GM18508 (cell line): Measurements from ENCODE around the gene PGGHG.
"Not testable (repeated sequence)": the region's sequence is repeated elsewhere in the genome, so short reads cannot be mapped to it uniquely, and the experiment has no call there.

Source experiments
- ATAC-seq: cut with Tn5 transposase; IDR thresholded peaks from one replicate; pipeline ENCODE4 v1.9.1; 2021; ENCODE audit warnings: moderate number of reproducible peaks; ENCODE audit not compliant: insufficient read depth, unreplicated experiment

Gene PGGHG

DNA sequence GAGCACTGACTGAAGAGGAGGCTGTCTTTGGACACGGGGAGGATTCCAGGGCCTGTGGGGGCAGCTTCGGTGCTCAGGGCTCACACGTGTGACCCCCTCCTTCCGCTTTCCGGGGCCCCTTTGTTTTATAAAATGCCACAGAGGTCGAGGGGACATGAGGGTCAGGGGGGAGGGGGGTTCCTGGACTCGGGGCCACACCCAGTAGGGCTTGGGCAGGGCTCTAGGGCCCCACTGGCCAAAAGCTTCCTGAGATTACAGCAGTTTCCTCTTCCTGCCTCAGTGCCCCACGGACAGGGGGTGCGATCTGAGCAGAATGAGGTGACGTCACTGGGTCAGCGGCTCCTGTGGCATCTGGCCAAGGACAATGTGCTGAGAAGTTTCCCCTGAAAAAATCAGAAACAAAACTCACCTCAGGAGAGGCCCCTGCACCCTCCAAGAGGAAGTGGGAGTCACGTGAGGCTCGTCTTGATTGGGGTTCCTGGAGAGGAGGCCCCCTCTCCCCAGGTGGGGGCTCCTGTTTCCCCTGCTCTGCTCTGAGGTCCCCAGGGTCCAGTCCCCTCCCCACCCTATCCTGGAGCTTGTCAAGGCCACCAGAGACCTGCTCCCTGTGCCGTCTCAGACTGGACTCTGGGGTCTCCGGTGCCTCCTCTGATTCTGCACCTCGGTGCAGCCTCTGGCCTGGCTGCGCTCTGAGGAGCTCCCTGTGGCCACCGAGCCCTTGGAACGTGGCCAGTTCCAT, 38.1 kb downstream of the PGGHG start:
- no peak for ATAC-seq

DNA sequence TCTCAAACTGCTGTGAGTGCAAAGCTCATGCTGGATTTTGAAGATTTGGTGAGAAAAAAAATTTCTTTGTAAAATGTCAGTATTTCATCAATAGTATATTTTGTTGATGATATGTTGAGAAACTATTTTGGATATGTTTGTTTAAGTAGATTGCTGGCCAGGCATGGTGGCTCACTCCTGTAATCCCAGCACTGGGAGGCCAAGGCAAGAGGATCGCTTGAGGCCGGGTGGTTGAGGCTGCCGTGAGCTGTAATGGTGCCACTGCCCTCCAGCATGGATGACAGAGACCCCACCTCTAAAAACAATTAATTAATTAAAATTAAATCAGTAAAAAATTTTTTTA, 38.6 kb downstream of the PGGHG start:
- ATAC-seq, result no peak

DNA sequence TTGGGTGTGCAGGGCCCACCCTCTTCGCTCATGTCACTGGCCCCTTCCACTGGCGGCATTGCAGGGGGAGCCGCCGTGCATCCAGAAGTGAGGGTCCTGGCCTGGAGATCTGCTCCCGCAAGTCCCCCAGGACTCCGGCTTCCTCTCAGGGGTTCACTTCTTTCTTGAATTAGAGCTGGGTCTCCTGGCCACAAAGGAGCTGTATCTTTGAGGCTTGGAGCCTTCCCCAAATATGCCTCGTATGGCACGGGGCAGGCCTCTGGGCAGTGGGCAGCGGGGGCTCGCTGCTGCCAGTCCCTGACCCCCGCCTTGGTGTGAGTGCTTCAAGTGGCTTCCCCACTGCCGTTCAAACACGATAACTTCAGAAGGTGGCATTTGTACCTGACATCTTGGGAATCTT, 39.1 kb downstream of the PGGHG start:
- ATAC-seq, result no peak

DNA sequence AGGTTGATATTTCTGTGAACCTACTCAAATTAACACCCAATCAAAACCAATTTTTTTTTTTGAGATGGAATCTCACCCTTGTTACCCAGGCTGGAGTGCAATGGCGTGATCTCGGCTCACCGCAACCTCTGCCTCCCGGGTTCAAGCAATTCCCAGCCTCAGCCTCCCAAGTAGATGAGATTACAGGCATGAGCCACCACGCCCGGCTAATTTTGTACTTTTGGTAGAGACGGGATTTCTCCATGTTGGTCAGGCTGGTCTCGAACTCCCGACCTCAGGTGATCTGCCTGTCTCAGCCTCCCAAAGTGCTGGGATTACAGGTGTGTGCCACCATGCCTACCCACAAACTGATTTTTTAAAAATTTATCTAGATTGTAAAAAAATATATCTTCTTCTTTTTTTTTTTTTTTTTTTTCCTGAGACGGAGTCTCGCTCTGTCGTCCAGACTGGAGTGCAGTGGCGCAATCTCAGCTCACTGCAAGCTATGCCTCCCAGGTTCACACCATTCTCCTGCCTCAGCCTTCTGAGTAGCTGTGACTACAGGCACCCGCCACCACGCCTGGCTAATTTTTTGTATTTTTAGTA, 39.7 kb downstream of the PGGHG start:
- ATAC-seq, result not testable (repeated sequence)

DNA sequence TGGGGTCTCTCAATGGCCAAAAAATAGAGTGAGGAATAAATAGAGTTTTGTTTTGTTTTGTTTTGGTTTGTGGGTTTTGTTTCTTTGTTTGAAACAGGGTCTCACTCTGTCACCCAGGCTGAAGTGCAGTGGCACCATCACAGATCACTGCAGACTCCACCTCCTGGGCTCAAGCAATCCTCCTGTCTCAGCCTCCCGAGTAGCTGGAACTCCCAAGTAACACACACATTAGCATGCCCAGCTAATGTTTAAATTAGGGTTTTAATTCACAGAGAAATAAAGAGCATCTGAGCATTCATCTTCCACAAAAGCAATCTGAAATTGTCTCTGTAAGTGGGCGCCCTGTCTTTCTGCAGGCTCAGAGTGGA, 40.9 kb downstream of the PGGHG start:
- no peak for ATAC-seq

DNA sequence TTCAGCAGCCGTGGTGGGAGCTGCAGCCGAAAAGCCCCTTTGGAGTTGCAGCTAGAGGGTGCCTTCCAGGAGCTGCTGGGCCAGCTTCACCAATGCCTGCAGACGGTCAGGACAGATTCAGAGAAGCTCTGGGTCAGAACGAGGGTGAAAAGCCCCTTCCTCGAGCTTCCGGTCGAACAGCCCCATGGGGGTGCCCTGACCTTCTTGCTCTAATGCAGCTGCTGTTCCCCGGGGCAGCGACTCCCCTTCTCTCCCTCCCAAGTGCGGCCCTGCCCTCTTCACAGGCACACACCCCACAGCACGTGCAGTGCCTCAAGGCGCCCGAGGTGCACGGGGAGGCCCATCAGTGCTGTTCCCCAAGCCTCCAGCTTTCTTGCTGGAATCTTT, 41.4 kb downstream of the PGGHG start:
- no peak for ATAC-seq

DNA sequence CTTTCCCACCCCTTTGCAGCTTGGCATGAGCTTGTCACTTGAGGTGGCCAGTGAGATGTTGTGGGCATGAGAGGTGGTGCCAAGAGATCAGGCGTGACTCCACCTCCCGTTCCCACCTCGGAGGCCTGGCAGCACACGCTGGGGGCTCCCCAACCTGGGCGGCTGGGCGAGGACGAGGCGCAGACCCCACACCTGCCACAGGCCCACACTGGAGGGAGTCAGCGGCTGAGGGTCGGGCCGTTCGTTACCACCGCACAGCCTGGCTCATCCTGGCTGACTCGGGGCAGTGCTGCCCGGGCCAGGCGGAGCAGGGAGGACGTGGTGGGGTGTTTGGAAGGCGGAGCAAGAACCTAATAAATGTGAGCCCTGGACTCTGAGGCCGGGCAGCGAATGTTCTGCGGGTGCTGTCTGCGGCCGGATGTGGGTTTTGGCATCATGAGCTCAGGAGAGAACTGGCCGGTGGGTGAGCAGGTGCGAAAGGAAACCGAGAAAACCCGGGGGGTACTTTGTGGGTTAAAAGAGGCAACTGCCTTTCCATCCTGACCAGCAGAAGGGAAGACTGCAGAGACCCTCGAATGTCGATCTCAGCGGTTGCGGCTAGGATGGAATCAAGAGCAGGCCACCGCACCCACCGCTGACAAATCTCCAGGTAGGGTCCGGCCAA, 41.9 kb downstream of the PGGHG start:
- no peak for ATAC-seq

DNA sequence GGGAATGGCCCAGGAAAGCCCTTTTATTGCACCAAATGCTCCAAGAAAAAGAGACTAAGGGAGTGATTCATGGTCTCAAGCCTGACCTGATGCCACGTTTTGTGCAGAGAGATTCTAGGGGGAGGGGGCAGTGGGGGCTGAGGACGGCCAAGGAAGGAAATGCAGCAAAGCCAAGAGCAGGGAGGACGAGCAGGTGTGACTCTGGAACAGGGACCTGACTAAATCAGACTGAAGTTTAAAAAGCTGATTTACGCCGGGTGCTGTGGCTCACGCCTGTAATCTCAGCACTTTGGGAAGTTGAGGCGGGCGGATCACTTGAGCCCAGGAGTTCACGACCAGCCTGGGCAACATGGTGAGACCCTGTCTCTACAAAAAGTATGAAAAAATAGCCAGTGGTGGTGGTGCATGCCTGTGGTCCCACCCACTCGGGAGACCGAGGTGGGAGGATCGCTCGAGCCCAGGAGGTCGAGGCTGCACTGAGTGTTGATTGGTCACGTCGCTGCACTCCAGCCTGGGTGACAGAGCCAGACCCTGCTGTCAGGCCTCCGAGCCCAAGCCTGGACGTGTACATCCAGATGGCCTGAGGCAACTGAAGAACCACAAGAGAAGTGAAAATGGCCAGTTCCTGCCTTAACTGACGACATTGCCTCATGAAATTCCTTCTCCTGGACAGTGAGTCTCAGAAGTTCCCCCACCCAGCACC, 42.6 kb downstream of the PGGHG start:
- ATAC-seq, result no peak

DNA sequence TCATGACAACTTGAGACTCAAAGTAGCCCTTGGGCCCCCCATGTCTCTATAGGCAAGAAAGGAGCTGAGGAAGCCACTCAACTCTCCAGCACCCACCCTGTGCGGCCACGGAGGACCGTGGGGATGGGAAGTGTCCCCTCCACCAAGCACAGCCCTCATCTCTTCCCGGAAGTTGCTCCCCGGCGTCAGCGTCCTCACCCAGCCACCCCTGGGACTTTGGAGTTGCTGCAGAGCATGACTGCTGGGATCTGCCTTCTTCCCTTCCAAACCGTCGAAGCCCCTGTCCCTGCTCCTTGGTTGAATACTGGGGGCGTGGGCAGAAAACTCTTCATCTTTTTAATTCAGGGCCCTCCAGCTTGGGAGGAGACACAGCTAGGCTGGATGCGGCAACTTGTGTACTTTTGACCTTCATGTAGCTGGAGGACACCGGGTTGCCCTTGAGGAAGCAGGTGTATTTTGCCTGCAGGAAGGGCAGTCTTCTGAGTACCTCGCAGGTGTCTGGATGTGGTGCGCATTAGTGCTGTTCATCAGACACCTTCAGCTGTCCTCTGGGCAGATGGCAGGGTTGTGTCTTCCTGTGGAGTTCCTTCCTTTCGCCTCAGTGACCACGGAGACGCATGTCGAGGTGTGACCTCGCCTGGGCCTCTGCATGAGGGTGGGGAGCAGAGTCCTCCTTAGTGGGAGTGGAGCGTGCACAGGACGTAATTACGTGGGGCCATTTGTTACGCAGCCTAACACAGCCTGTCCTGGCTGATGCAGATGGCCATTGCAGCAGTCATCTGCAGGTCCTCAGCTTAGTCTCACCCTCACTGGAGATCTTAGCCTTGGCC, 43.9 kb downstream of the PGGHG start:
- ATAC-seq, result no peak

DNA sequence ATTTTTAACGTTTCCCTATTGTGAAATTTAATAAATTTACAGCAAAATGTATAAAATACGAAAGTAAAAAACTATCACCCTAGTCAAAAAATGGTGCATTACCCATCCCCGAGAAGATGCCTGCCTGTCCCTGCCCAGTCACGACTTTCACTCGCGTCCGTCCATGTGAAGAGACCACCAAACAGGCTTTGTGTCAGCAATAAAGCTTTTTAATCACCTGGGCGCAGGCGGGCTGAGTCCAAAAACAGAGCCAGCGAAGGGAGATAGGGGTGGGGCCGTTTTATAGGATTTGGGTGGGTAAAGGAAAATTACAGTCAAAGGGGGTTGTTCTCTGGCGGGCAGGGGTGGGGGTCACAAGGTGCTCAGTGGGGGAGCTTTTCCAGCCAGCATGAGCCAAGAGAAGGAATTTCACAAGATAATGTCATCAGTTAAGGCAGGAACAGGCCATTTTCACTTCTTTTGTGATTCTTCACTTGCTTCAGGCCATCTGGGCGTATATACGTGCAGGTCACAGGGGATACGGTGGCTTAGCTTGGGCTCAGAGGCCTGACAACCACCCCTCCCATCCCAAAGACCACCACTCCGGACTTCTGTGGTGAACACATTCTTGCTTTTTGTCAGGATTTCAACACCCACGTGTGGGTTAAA, 44.8 kb downstream of the PGGHG start:
- ATAC-seq, result not testable (repeated sequence)

DNA sequence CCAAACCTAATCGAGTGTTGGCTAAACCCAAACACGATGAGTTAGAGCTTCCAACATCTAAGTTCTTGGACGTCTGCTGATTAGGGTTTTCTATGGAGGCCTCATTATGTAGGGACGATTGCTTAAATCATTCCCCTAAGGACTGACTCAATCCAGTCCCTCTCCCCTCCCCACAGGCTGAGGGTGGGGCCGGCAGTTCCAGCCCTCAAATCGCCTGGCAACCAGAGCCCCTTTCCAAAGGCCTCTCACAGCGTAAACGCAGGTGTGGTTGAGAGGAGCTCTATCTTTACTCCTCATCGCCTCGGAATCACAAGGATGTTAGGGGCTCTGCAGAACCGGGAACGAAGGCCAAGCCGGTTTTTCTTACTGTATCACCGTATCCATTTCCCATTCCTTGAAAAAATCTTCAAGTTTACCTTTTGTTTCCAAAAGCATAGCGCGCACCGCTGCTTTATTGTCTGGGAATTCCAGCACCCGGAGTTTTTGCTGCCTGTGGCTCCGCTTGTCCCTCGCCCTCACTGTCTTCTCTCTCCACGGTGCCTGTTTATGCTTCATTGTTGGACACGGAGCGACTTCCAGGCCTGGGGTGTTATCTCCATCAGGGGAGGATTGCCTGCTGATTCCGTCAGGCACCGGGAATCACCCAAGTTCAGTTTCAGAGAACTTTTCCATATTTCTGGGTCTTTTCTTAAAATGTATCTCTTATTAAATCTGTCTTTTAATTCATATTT, 45.5 kb downstream of the PGGHG start:
- ATAC-seq, result no peak

DNA sequence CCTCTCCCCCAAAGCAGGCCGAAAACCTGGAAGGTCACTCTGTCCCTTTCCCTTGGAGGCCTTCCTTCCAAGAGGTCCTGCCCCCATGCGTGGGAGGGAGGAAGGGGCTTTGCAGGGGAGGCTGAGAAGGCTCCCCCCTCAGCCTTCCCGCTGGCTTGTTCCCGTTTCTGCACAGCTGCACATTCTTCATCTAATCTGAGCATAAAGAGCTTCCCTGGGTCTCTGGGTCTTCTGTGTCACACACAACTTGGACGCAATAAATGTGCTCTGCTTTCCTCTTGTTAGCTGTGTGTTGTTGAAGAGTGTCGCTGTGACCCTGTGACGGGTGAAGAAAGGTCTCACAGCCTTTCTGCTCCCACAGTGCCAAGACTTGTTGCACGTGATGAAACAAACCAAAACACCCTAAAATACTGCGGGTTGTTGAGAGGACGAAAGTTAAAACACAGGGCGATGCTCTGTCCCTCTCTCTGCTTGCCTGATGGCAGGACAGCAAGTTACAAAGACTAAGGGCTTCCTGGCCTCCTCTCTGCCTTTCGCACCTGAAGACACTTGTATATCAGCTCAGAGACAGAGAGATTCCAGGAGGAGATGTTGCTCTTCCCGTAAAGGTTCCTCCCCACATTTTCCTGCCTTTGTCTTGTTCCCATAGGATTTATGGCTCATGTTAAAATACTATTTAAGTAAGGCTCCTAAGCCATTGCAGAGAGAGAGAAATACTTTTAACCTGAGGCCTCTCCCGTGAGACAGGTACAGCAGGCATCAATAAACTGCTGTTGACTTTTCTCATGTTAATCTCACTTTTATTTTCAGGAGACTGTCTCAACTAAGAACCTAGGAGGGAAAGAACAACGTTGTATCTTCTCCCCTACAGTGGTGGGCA, 47.1 kb downstream of the PGGHG start:
- no peak for ATAC-seq

DNA sequence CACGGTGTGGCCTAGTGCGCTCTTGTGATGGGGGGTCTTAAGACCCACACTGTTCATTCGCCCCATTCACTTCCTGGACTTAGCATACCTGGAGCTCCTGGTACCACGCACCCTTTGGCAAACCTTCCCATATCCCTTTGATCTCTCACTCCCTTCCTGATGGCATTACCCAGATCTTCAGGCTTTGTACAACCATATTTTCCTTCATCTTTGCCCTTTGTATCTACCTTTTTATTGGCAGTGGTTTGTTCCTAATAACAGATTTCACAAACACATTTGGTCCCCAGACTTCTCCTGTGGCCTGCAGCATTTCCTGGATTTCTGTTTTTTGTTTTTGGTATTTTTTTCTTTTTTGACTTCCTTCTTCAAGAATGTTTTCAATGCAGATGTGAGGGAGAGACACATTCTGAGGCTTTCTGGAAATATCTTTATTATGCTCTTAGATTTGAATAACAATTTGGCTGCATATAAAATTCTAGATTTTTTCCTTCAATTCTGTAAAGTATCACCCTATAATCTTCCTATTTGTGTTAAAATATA, 47.8 kb downstream of the PGGHG start:
- no peak for ATAC-seq

DNA sequence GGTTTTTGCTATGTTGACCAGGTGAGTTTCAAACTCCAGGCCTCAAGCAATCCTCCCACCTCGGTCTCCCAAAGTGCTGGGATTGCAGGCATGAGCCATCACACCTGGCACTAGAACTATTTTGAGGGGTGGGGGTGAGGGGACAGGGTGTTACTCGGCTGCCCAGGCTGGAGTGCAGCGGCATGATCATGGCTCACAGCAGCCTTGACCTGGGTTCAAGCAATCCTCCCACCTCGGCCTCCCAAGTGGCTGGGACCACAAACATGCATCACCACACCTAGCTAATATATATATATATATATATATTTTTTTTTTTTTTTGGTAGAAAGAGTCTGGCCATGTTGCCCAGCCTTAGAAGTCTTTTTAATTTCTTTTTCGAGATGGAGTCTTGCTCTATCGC, 48.8 kb downstream of the PGGHG start:
- ATAC-seq, result no peak

DNA sequence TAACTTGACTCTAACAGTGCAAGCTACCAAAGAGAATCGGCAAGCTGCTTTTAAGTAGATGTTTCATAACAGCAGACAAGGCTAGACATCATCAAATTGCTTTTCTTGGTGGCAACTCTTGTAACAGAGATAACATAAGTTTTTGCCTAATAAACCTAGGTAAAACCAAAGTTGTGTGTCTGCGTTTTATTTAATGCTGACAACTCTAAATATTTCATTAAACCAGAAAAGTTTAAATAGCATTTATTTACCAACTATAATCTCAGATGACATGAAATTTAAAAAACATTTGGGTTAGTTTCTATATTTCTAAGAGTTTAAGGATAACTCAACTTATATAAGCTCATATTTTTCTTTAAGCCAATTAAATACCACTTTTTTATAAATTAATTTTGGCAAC, 51.0 kb downstream of the PGGHG start:
- ATAC-seq, result no peak

DNA sequence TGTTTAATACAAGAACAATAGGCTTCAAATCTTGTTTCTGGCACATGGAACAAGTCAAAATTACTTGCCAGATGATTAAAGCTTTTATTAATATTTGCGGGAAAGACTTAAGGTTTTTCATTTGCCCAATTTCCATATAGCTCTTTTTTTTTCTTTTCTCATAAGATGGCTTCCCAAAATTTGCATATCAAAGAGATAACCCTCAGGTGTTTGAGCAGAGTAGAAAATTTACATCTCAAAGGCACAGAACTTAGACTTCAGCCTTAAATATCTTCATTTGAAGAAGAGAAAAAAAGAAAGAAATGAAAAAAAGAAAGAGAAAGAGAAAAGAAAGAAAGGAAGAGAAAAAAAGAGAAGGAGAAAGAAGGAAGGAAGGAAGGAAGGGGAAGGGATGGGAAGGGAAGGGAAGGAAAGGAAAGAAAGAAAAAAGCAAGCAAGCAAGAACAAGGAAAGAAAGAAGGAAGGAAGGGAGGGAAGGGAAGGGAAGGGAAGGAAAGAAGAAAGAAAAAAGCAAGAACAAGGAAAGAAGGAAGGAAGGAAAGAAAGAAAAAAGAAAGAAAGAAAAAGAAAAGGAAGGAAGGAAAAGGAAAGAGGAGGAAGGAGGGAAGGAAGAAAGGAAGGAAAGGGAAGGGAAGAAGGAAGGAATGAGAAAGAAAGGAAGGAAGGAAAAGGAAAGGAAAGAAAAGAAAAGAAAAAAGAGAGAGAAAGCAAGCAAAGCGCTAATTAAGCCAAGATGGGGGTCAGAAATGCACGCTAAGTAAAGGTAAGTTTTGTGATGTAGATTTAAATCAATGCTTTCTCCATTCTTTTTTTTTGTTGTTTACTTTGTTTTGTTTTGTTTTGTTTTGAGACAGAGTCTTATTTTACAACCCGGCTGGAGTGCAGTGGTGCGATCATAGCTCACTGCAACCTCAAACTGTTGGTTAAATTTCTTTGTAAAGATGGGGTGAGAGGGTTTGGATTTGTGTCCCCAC, 51.9 kb downstream of the PGGHG start:
- no peak for ATAC-seq

DNA sequence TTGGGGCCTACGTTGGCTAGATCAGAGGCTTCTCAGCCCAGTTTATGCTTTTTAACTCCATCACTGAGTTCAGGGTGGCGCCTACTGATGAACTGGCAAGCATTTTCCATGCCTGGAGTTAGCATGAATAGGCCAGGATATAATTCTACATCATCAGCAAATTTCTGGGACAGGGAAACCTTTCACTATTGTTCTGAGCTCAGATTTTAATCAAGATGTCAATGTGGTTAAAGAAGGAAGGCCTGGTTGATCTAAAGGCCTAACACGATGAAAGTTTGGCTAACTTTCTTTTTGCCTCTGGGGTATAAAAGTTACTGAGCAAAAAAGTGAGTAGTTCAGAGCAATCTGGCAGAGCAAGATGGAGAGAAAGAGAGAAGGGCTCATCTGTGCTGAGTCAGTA, 53.4 kb downstream of the PGGHG start:
- no peak for ATAC-seq
